PC-9 (cell line): ENCODE results near the gene SUMF2.

ENCODE experiments used
- CTCF ChIP-seq: fragments of 200-600 bp; sonication (generic); conservative IDR thresholded peaks from 2 replicates; pipeline ENCODE4 v1.6.1; 2017; ENCODE audit warnings: mixed run types, antibody characterized with exemption, mild to moderate bottlenecking, moderate library complexity
- EZH2 ChIP-seq: fragments of 200-600 bp; sonication (generic); IDR thresholded peaks from 2 replicates; pipeline ENCODE4 v1.8.0; 2017; ENCODE audit warnings: antibody characterized with exemption, low read depth

GRCh38 chr7:56026538-56026937, 37.5 kb upstream of the SUMF2 start:
- TF ChIP-seq CTCF (no peak), EZH2 (no peak)
